B cell (primary cell): ENCODE results near the gene NRN1L. TPM values are rescaled to one million over a fixed set of nuclear protein-coding genes. Genes with fewer than 3 reads are reported as not detected.

ENCODE experiments used
- ATAC-seq: fragments of 200-7000 bp; cut with Tn5 transposase; one replicate; pipeline ENCODE4 v1.10.0; 2021; ENCODE audit warnings: low read depth, mild to moderate bottlenecking, moderate number of reproducible peaks, moderate library complexity
- CTCF ChIA-PET: fragments of 350-600 bp; sonication (Branson Sonifier 250); formaldehyde crosslinking; loops from one replicate; lab custom pipeline; 2021; ENCODE audit warnings: antibody characterized with exemption, inconsistent platforms; lab: Charles Lee
- POLR2A ChIA-PET: fragments of 350-600 bp; sonication (Branson Sonifier 250); formaldehyde crosslinking; loops from one replicate; lab custom pipeline; 2021; ENCODE audit warnings: antibody characterized with exemption; lab: Charles Lee
- DNase-seq: peaks from one replicate; pipeline ENCODE4 v3.0.0; 2013
- H2AFZ ChIP-seq: 2 replicates; pipeline ENCODE4 v1.6.1; 2012; ENCODE audit warnings: mild to moderate bottlenecking, low read depth, low read length; ENCODE audit not compliant: insufficient read depth, poor library complexity, severe bottlenecking
- H3K27ac ChIP-seq, 2 donors: 1 replicate in 1 of 2; 2 replicates in 1 of 2; pipeline ENCODE4 v1.5.1; 2012 to 2013; ENCODE audit warnings: low read length in 2 of 2, mild to moderate bottlenecking in 2 of 2, moderate library complexity in 1 of 2
- H3K27me3 ChIP-seq, 4 experiments: fragments of 200-600 bp in 1 of 4; sonication (generic) in 1 of 4; replicated peaks in 1 of 4; 1 replicate in 2 of 4; 2 replicates in 2 of 4; pipeline versions ENCODE4 v1.6.1 to v1.7.0; 2013 to 2016; ENCODE audit warnings: low read length in 3 of 4, mild to moderate bottlenecking in 2 of 4, mixed read lengths in 1 of 4, moderate library complexity in 1 of 4; ENCODE audit not compliant: insufficient read depth in 4 of 4, control insufficient read depth in 3 of 4; ENCODE audit errors: control extremely low read depth in 1 of 4
- H3K36me3 ChIP-seq, 2 experiments: replicated peaks in 1 of 2; 1 replicate in 1 of 2; 2 replicates in 1 of 2; pipeline versions ENCODE4 v1.6.1 to v1.7.1; 2013; ENCODE audit warnings: low read length in 1 of 2; ENCODE audit not compliant: insufficient read depth in 2 of 2, control insufficient read depth in 1 of 2; ENCODE audit errors: control extremely low read depth in 1 of 2, extremely low read depth in 1 of 2
- H3K4me1 ChIP-seq, 2 donors: fragments of 200-600 bp in 1 of 2; sonication (generic) in 1 of 2; 1 replicate in 1 of 2; 2 replicates in 1 of 2; pipeline versions ENCODE4 v1.5.1 to v1.6.1; 2013 to 2017; ENCODE audit warnings: low read length in 2 of 2; ENCODE audit not compliant: control insufficient read depth in 2 of 2, insufficient read depth in 2 of 2
- H3K4me2 ChIP-seq: replicated peaks from 2 replicates; pipeline ENCODE3; 2012; ENCODE audit warnings: mild to moderate bottlenecking, low read depth, low read length; ENCODE audit not compliant: poor library complexity, severe bottlenecking
- H3K4me3 ChIP-seq, 5 experiments: fragments of 200-600 bp in 1 of 5; sonication (generic) in 1 of 5; 1 replicate in 3 of 5; 2 replicates in 2 of 5; pipeline versions ENCODE4 v1.5.1 to v1.7.0; 2011 to 2016; ENCODE audit warnings: low read length in 4 of 5, mild to moderate bottlenecking in 4 of 5, low read depth in 2 of 5, control low read depth in 1 of 5, moderate library complexity in 1 of 5; ENCODE audit not compliant: insufficient read depth in 1 of 5; ENCODE audit errors: control extremely low read depth in 1 of 5, extremely low read depth in 1 of 5
- H3K79me2 ChIP-seq: fragments of 200-600 bp; sonication (generic); one replicate; pipeline ENCODE4 v1.6.0; 2016; ENCODE audit warnings: low read length; ENCODE audit not compliant: control insufficient read depth, insufficient read depth
- H3K9ac ChIP-seq: fragments of 200-600 bp; sonication (generic); 2 replicates; pipeline ENCODE4 v1.6.1; 2017; ENCODE audit warnings: mild to moderate bottlenecking, low read length, moderate library complexity
- H3K9me3 ChIP-seq, 3 donors: one replicate each; pipeline versions ENCODE4 v1.6.1 to v1.7.1; 2013; ENCODE audit warnings: low read length in 2 of 3; ENCODE audit not compliant: control insufficient read depth in 2 of 3, insufficient read depth in 1 of 3; ENCODE audit errors: control extremely low read depth in 1 of 3
- H4K20me1 ChIP-seq: 2 replicates; pipeline ENCODE4 v1.6.0; 2012; ENCODE audit warnings: mild to moderate bottlenecking, low read length; ENCODE audit not compliant: insufficient read depth, control insufficient read depth, poor library complexity, severe bottlenecking
- H3K27ac Mint-ChIP-seq: one replicate; pipeline ENCODE4 v1.8.0; 2021; ENCODE audit warnings: mixed read lengths
- H3K27me3 Mint-ChIP-seq: one replicate; pipeline ENCODE4 v1.8.0; 2021; ENCODE audit warnings: mixed read lengths
- H3K4me1 Mint-ChIP-seq: one replicate; pipeline ENCODE4 v1.8.0; 2021; ENCODE audit warnings: mixed read lengths
- H3K4me3 Mint-ChIP-seq: one replicate; pipeline ENCODE4 v1.8.0; 2021; ENCODE audit warnings: mixed read lengths
- H3K9me3 Mint-ChIP-seq: one replicate; pipeline ENCODE4 v1.8.0; 2022; ENCODE audit warnings: mixed read lengths; ENCODE audit not compliant: insufficient read depth
- EZH2 ChIP-seq: IDR thresholded peaks from 2 replicates; pipeline ENCODE4 v1.6.1; 2012; ENCODE audit warnings: borderline replicate concordance, low read depth, mild to moderate bottlenecking, moderate library complexity, low read length; ENCODE audit not compliant: insufficient read depth, poor library complexity, severe bottlenecking
- WGBS: methylation state at CpG from one replicate; pipeline ENCODE4 v1.1.5; 2013; ENCODE audit warnings: missing lambda C conversion rate; ENCODE audit not compliant: insufficient coverage; 5-methylcytosine and 5-hydroxymethylcytosine counted together
- intact Hi-C: fragments of 100-400 bp; cut with micrococcal nuclease; formaldehyde crosslinking; loops from one replicate; pipeline ENCODE4 v1.10.0; 2022
- polyA plus RNA-seq: library from polyadenylated mRNA; depleted of rRNA; stranded (reverse); fragments of >200 nt; gene quantifications from 2 replicates; pipeline ENCODE4 v1.2.3, GENCODE V29; 2012
- total RNA-seq, 2 donors: library from RNA; stranded (reverse); fragments of 120-200 nt in 1 of 2; gene quantifications; 1 replicate in 1 of 2; 2 replicates in 1 of 2; pipeline versions ENCODE4 v1.2.3 to v1.2.4, GENCODE V29; 2013 to 2022
- TF ChIP-seq, protein P1 (sequence below): fragments of 200-600 bp; IDR thresholded peaks from one replicate; pipeline ENCODE4 v1.8.0; 2022; ENCODE audit warnings: antibody characterized with exemption, mild to moderate bottlenecking

The NRN1L gene
- total and polyA plus RNA-seq, 2 donors (not counting 1 experiment from before 2014, with no cell fraction given): 2.1 to 4.1 TPM

- H3K4me1 Mint-ChIP-seq: peaks cover 2% of the 10 kb centered on the region
- ChIA-PET CTCF (no interaction called here), POLR2A (no interaction called here)
- no peak overlapping the region for H3K27ac Mint-ChIP-seq
- no peaks in the 10 kb centered on the region for H3K27me3 ChIP-seq
- intact Hi-C loops: no loop called here
- DNase-seq: no peak
- no peak for ATAC-seq
- no peak overlapping the region for H2AFZ ChIP-seq
- no peaks in the 10 kb centered on the region for H3K9me3 ChIP-seq
- H3K79me2 ChIP-seq: peaks cover 81% of the 10 kb centered on the region
- H3K4me2 ChIP-seq: no peak overlapping the region
- peaks cover 0 to 4% of the 10 kb centered on the region in 2 donors for H3K4me1 ChIP-seq
- no peak overlapping the region for H3K27ac ChIP-seq
- H3K27me3 Mint-ChIP-seq: no peaks in the 10 kb centered on the region
- no peak overlapping the region for H3K4me3 ChIP-seq
- WGBS: 98% methylated on average over 10 of the region's 11 CpGs
- TF ChIP-seq EZH2: no peak
- TF ChIP-seq, protein P1, sequence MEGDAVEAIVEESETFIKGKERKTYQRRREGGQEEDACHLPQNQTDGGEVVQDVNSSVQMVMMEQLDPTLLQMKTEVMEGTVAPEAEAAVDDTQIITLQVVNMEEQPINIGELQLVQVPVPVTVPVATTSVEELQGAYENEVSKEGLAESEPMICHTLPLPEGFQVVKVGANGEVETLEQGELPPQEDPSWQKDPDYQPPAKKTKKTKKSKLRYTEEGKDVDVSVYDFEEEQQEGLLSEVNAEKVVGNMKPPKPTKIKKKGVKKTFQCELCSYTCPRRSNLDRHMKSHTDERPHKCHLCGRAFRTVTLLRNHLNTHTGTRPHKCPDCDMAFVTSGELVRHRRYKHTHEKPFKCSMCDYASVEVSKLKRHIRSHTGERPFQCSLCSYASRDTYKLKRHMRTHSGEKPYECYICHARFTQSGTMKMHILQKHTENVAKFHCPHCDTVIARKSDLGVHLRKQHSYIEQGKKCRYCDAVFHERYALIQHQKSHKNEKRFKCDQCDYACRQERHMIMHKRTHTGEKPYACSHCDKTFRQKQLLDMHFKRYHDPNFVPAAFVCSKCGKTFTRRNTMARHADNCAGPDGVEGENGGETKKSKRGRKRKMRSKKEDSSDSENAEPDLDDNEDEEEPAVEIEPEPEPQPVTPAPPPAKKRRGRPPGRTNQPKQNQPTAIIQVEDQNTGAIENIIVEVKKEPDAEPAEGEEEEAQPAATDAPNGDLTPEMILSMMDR: no peak
- no peak overlapping the region for H3K4me3 Mint-ChIP-seq
- no peak overlapping the region for H3K9ac ChIP-seq
- H3K9me3 Mint-ChIP-seq: no peaks in the 10 kb centered on the region
- H4K20me1 ChIP-seq: peaks cover 26% of the 10 kb centered on the region
- peaks cover 1 to 35% of the 10 kb centered on the region in 2 experiments for H3K36me3 ChIP-seq
These were observed 22.9 kb downstream of the NRN1L start for GRCh38 chr16:67907397-67908180.

DNA sequence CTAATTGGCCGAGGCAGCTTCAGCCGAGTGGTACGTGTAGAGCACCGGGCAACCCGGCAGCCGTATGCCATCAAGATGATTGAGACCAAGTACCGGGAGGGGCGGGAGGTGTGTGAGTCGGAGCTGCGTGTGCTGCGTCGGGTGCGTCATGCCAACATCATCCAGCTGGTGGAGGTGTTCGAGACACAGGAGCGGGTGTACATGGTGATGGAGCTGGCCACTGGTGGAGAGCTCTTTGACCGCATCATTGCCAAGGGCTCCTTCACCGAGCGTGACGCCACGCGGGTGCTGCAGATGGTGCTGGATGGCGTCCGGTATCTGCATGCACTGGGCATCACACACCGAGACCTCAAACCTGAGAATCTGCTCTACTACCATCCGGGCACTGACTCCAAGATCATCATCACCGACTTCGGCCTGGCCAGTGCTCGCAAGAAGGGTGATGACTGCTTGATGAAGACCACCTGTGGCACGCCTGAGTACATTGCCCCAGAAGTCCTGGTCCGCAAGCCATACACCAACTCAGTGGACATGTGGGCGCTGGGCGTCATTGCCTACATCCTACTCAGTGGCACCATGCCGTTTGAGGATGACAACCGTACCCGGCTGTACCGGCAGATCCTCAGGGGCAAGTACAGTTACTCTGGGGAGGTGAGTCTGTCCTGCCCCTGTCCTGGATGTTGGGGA is 24.5 kb downstream of the NRN1L start:
- no peak overlapping the region for H3K9ac ChIP-seq
- TF ChIP-seq EZH2: no peak
- TF ChIP-seq, protein P1: no peak
- intact Hi-C loops: no loop called here
- peaks cover 0 to 31% of the 10 kb centered on the region in 2 experiments for H3K36me3 ChIP-seq
- ATAC-seq (no peak), DNase-seq (no peak)
- POLR2A ChIA-PET: no interaction called here
- H3K4me2 ChIP-seq: no peak overlapping the region
- no peak overlapping the region for H2AFZ ChIP-seq
- H3K4me3 ChIP-seq: no peak overlapping the region
- H4K20me1 ChIP-seq: peaks cover 19% of the 10 kb centered on the region
- H3K27ac ChIP-seq: no peak overlapping the region
- Mint-ChIP-seq H3K9me3 (no peaks in the 10 kb centered on the region), H3K4me1 (peaks cover 2% of the 10 kb centered on the region), H3K27me3 (no peaks in the 10 kb centered on the region), H3K4me3 (no peak overlapping the region), H3K27ac (no peak overlapping the region)
- no peaks in the 10 kb centered on the region for H3K9me3 ChIP-seq
- H3K4me1 ChIP-seq: peaks cover 0 to 4% of the 10 kb centered on the region in 2 donors
- H3K79me2 ChIP-seq: peaks cover 83% of the 10 kb centered on the region
- H3K27me3 ChIP-seq: no peaks in the 10 kb centered on the region
- 99% methylated on average over 36 of the region's 36 CpGs for WGBS
- CTCF ChIA-PET: interaction anchor here (1.2 kb wide), 1 partner anchor 224 kb away, joined by 3 read pairs; no protein-coding TSS in a partner anchor
